HFF-Myc (cell line): ENCODE data around the gene DNAJC25.

ENCODE experiments used
- DNase-seq: peaks from one replicate; pipeline ENCODE4 v3.0.0-alpha.2; 2011; ENCODE audit warnings: low read depth; ENCODE audit errors: extremely low read depth
- H3K4me3 ChIP-seq: replicated peaks from 2 replicates; pipeline ENCODE4 v1.5.1; 2011; ENCODE audit warnings: low read depth, mild to moderate bottlenecking, control low read depth, low read length
- TF ChIP-seq, protein P1 (sequence below): IDR thresholded peaks from 2 replicates; pipeline ENCODE4 v1.5.1; 2012; ENCODE audit warnings: mild to moderate bottlenecking, low read depth, low read length, control low read depth; ENCODE audit errors: missing control alignments

Gene DNAJC25

DNA sequence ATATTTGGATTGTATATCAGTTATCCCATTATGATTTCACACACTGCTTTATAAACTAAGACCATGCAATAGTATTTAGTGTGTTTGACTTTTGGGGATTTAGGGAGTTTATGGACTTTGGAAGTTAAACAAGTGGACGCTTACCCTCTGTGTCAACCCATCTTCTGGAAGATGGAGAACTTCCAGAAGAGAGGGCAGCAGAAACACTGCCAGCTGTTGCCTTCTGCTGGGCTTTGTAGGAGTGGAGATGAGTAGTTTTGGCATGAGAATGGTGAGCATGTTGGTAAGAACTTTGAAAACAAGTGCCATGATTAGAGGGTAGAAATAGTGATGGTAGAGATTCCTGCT, 2.2 kb downstream of the DNAJC25 start:
- peak overlapping the region; percentile 98 for H3K4me3 ChIP-seq
- TF ChIP-seq, protein P1, sequence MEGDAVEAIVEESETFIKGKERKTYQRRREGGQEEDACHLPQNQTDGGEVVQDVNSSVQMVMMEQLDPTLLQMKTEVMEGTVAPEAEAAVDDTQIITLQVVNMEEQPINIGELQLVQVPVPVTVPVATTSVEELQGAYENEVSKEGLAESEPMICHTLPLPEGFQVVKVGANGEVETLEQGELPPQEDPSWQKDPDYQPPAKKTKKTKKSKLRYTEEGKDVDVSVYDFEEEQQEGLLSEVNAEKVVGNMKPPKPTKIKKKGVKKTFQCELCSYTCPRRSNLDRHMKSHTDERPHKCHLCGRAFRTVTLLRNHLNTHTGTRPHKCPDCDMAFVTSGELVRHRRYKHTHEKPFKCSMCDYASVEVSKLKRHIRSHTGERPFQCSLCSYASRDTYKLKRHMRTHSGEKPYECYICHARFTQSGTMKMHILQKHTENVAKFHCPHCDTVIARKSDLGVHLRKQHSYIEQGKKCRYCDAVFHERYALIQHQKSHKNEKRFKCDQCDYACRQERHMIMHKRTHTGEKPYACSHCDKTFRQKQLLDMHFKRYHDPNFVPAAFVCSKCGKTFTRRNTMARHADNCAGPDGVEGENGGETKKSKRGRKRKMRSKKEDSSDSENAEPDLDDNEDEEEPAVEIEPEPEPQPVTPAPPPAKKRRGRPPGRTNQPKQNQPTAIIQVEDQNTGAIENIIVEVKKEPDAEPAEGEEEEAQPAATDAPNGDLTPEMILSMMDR: no peak
- no peak for DNase-seq

DNA sequence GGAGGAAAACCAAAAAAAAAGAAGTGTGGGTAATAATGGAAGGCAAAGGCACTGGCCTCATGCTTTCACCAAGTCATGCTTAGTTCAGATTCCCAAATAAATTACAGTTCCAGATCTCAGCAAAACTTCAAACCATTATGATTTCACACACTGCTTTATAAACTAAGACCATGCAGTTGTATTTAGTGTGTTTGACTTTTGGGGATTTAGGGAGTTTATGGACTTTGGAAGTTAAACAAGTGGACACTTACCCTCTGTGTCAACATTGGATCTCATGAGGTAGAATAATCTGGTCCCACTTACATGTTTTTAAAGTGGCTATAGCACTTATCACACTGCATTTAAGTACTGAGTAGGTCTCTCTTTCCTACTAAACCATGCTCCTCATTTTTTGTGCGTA, 3.7 kb downstream of the DNAJC25 start:
- TF ChIP-seq, protein P1: no peak
- no peak for DNase-seq
- no peak overlapping the region for H3K4me3 ChIP-seq

DNA sequence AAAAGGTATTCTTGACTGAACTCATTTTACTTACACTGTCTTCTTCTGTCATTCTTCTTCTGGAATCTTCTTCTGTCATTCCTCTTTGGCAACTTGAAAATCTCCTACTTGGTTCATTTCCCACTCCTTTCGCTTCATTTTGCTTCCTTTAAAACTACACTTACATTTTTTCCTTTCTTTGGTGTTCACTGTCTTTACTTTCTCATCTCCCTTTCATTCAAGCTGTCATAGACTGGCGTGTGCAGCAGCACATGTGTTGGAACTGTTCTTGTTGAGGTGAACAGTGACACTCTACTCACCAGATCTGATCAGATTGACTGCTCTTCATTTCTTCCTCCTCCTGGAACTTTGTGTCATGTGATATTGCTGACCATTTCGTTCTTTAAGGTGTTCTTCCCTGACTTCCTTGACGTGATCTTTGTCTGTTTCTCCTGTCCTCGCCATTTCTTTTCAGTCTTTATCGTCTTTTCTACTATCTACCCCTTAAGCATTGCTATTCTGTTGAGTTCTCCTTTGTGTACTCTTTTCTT, 6.4 kb downstream of the DNAJC25 start:
- H3K4me3 ChIP-seq: no peak overlapping the region
- DNase-seq: no peak
- TF ChIP-seq, protein P1: no peak

DNA sequence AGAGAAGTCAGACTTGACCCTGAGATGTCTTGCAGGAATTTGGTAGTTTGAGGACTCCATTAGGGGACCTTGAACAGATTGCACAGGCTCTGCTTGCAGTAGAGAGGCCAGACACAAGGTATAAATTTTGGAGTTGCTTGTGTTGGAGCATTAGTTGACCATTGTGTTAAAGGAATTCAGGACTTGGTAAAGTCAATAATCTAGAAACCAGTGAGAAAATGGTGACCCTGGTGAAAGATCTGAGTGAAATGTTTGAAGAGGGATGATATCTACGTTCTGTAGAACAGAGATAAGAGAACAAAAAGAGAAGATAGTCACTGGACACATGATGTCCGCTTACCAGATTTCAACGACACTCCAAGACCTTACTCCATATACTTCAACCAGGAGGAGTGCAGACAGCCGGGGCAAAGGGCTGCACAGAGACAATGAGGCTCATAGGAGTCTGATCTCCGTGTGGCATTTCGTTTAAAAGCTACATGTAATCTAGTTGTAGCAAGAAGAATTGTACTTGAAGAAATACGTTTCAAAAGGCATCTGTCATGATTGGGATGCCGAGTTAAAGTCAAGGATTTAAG, 13.2 kb downstream of the DNAJC25 start:
- no peak overlapping the region for H3K4me3 ChIP-seq
- TF ChIP-seq, protein P1: no peak
- DNase-seq: no peak

DNA sequence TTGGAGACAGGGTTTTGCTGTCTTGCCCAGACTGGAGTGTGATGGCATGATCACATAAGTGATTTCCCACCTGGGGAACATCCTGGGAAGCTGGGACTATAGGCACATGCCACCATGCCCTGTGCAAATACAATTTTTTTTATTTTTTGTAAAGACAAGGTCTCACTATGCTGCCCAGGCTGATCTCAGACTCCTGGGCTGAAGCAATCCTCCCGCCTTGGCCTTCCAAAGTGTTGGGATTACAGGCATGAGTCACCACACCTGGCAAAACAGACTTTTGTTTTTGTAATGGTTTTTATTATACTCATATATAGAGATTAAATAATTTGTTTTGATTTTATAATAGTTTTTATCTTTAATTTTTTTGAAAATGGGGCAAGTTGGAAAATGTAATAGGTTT, 14.7 kb downstream of the DNAJC25 start:
- no peak for DNase-seq
- TF ChIP-seq, protein P1: no peak

DNA sequence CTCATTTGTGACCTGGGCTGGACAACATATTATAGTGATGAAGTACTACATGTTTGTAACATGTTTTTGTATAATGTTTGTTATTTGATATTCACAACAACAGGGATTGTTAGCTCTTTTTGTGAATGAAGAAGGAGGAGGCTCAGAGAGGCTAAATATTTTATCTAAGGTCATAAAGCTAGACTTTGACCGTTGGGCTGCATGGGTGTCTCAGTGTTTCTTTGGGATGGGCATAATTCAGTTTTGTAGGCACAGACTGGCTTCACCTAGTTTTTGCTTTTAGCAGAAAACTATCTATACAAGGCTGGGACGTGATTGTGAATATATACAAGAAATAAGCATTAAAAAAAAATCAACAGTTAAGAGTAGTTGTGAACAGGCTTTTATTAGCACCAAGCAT, 15.3 kb downstream of the DNAJC25 start:
- DNase-seq: no peak

More for the DNA sequence above, 14.7 kb downstream of the DNAJC25 start:
- no peak overlapping the region for H3K4me3 ChIP-seq

More for the DNA sequence above, 15.3 kb downstream of the DNAJC25 start:
- TF ChIP-seq, protein P1: no peak
- H3K4me3 ChIP-seq: no peak overlapping the region
